ENCODE results near the gene NTSR1.

NTSR1 gene

DNA sequence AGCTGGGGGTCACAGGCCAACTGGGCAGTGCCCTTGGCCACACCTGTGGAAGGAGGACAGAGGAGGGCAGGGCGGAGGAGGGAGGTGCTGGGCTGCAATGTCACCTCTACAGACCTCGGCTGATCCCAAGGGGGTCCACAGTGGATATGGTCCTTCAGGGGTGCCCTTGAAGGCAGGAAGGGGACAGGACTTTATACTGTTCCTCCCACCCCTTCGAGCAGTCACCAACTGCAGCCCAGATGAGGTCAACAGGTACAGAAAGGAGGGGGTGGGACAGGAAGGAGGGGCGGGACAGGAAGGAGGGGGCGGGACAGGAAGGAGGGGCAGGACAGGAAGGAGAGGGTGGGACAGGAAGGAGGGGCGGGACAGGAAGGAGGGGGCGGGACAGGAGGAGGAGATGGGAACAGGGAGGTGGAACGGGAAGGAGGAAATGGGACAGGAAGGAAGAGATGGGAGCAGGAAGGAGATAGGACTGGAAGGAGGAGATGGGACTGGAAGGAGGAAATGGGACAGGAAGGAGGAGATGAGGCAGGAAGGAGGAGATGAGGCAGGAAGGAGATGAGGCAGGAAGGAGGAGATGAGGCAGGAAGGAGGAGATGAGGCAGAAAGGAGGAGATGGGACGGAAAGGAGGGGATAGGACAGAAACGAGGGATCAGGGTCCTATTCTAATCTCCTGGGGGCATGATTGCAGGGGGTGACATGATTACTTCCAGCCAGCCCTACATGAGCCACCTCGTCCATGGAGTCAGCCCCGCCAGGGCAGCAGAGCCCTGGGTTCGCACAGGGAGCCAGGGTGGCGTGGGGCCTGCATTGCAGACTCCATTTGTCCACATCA lies 68.3 kb downstream of the NTSR1 start:
- DNase-seq = peak; percentile 88
- Histone ChIP-seq H3K36me3 (no peaks in the 10 kb centered on the region), H3K27ac (peak overlapping the region; percentile 93), H3K4me3 (ENCODE audit: low read depth, low read length) (no peak overlapping the region), H3K27me3 (ENCODE audit: insufficient read depth, low read depth, severe bottlenecking) (no peaks in the 10 kb centered on the region), H3K9me3 (ENCODE audit: severe bottlenecking) (no peaks in the 10 kb centered on the region)
- no peak for TF ChIP-seq CTCF (IDR thresholded peaks at IDR 0.05; ENCODE audit: low read depth, low read length)

DNA sequence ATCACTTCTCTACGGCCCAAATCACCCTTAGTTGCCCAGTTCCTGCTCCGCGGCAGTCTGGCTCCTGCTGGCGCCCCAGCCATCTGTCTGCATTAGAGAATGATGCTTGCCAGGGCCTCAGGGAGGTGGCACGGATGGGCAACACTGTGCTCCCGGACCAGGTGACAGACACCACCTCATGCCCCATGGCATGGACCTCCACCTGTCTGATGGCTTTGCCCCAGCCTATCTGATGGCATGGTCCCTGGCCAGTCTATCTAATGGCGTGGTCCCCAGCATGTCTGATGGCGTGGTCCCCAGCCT lies 68.8 kb downstream of the NTSR1 start:
- H3K4me3 ChIP-seq (ENCODE audit: low read depth, low read length) = no peak overlapping the region
- no peaks in the 10 kb centered on the region for H3K9me3 ChIP-seq (ENCODE audit: severe bottlenecking)
- TF ChIP-seq CTCF (IDR thresholded peaks at IDR 0.05; ENCODE audit: low read depth, low read length) = no peak
- DNase-seq = no peak
- peak overlapping the region; percentile 28 for H3K27ac ChIP-seq
- H3K36me3 ChIP-seq = no peaks in the 10 kb centered on the region
- H3K27me3 ChIP-seq (ENCODE audit: insufficient read depth, low read depth, severe bottlenecking) = no peaks in the 10 kb centered on the region

GRCh38 chr20:62778058-62778457 lies 69.4 kb downstream of the NTSR1 start:
- Histone ChIP-seq H3K9me3 (ENCODE audit: severe bottlenecking) (no peaks in the 10 kb centered on the region), H3K27me3 (ENCODE audit: insufficient read depth, low read depth, severe bottlenecking) (no peaks in the 10 kb centered on the region), H3K27ac (no peak overlapping the region; the same call in 1 of the 2 replicates), H3K36me3 (no peaks in the 10 kb centered on the region), H3K4me3 (ENCODE audit: low read depth, low read length) (no peak overlapping the region)
- no peak for DNase-seq
- TF ChIP-seq CTCF (IDR thresholded peaks at IDR 0.05; ENCODE audit: low read depth, low read length) = no peak

DNA sequence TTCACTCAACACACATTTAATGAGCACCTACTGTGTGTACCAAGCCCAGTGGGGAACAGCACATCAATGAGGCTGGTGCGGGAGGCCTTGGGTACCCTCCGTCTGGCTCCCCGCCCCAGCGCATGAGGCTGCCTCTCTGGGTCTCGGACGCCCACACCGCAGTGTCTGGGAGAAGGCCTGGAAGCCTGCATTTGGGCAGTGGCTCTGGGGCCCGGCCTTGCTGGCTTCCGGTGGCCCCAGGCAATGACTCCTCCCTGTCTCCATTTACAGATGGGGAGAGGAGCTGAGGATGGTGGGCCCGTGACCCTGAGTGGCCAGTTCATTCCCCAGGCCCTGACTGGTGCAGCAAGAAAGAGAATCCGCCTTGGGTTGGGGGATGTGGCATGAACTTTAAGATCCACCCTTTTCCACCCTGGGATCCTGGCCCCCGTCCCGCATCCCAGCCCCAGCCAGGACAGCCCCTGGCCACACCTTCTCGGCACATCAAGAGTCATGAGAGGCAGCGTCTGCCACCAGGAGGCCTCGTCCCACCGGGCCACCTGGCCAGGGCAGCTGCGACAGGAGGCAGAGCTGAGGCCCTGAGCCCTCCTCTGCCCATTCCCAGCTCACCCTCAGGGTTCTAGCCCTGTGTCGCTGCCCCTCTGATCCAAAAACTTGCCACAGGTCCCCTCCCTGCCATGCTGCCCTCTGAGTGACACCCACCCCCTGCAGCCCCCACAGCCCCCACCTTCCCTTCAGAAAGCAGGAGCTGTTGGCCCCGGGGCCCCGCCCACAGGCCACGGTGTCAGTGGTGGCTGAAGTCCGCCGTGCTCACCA lies 70.2 kb downstream of the NTSR1 start:
- Histone ChIP-seq H3K27ac (peak overlapping the region; percentile 85), H3K9me3 (ENCODE audit: severe bottlenecking) (no peaks in the 10 kb centered on the region), H3K4me3 (ENCODE audit: low read depth, low read length) (no peak overlapping the region), H3K36me3 (no peaks in the 10 kb centered on the region), H3K27me3 (ENCODE audit: insufficient read depth, low read depth, severe bottlenecking) (no peaks in the 10 kb centered on the region)
- peak; percentile 64 for TF ChIP-seq CTCF (IDR thresholded peaks at IDR 0.05; ENCODE audit: low read depth, low read length)
- DNase-seq = peak; percentile 83

GRCh38 chr20:62779417-62779685 lies 70.7 kb downstream of the NTSR1 start:
- Histone ChIP-seq H3K36me3 (no peaks in the 10 kb centered on the region), H3K27me3 (ENCODE audit: insufficient read depth, low read depth, severe bottlenecking) (no peaks in the 10 kb centered on the region), H3K27ac (peak overlapping the region; percentile 85), H3K4me3 (ENCODE audit: low read depth, low read length) (no peak overlapping the region), H3K9me3 (ENCODE audit: severe bottlenecking) (no peaks in the 10 kb centered on the region)
- TF ChIP-seq CTCF (IDR thresholded peaks at IDR 0.05; ENCODE audit: low read depth, low read length) = no peak
- no peak for DNase-seq
